ENCODE measurements around the gene CELSR2.

DNA sequence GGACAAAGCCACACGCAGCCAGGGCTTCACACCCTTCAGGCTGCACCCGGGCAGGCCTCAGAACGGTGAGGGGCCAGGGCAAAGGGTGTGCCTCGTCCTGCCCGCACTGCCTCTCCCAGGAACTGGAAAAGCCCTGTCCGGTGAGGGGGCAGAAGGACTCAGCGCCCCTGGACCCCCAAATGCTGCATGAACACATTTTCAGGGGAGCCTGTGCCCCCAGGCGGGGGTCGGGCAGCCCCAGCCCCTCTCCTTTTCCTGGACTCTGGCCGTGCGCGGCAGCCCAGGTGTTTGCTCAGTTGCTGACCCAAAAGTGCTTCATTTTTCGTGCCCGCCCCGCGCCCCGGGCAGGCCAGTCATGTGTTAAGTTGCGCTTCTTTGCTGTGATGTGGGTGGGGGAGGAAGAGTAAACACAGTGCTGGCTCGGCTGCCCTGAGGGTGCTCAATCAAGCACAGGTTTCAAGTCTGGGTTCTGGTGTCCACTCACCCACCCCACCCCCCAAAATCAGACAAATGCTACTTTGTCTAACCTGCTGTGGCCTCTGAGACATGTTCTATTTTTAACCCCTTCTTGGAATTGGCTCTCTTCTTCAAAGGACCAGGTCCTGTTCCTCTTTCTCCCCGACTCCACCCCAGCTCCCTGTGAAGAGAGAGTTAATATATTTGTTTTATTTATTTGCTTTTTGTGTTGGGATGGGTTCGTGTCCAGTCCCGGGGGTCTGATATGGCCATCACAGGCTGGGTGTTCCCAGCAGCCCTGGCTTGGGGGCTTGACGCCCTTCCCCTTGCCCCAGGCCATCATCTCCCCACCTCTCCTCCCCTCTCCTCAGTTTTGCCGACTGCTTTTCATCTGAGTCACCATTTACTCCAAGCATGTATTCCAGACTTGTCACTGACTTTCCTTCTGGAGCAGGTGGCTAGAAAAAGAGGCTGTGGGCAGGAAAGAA, 25.5 kb downstream of the CELSR2 start:
- TF ChIP-seq, protein P1, sequence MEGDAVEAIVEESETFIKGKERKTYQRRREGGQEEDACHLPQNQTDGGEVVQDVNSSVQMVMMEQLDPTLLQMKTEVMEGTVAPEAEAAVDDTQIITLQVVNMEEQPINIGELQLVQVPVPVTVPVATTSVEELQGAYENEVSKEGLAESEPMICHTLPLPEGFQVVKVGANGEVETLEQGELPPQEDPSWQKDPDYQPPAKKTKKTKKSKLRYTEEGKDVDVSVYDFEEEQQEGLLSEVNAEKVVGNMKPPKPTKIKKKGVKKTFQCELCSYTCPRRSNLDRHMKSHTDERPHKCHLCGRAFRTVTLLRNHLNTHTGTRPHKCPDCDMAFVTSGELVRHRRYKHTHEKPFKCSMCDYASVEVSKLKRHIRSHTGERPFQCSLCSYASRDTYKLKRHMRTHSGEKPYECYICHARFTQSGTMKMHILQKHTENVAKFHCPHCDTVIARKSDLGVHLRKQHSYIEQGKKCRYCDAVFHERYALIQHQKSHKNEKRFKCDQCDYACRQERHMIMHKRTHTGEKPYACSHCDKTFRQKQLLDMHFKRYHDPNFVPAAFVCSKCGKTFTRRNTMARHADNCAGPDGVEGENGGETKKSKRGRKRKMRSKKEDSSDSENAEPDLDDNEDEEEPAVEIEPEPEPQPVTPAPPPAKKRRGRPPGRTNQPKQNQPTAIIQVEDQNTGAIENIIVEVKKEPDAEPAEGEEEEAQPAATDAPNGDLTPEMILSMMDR (IDR thresholded peaks at IDR 0.05) = no peak
- TF ChIP-seq EP300 (IDR thresholded peaks at IDR 0.05) = no peak
